BE2C (cell line): ENCODE measurements around the gene RBM44.

Source experiments
- DNase-seq: peaks from one replicate; pipeline ENCODE4 v3.0.0-alpha.2; 2020
- H3K27me3 ChIP-seq: fragments of 250-450 bp; sonication (Bioruptor Pico); 2 replicates; pipeline ENCODE4 v1.5.1; 2020; ENCODE audit warnings: mild to moderate bottlenecking
- H3K36me3 ChIP-seq: fragments of 250-450 bp; sonication (Bioruptor Pico); 2 replicates; pipeline ENCODE4 v1.5.1; 2020; ENCODE audit warnings: mild to moderate bottlenecking
- H3K4me1 ChIP-seq: fragments of 250-450 bp; sonication (Bioruptor Pico); 2 replicates; pipeline ENCODE4 v1.5.1; 2020
- H3K4me3 ChIP-seq: 2 replicates; pipeline ENCODE4 v1.5.1; 2011; ENCODE audit warnings: low read depth, low read length
- H3K9me3 ChIP-seq: fragments of 250-450 bp; sonication (Bioruptor Pico); 2 replicates; pipeline ENCODE4 v1.5.1; 2020
- CTCF ChIP-seq: IDR thresholded peaks from 2 replicates; pipeline ENCODE4 v1.5.1; 2012; ENCODE audit warnings: mild to moderate bottlenecking, low read depth, low read length

RBM44 gene

GRCh38 chr2:237883951-237884446, 85.4 kb downstream of the RBM44 start:
- peak; percentile 92 for DNase-seq
- Histone ChIP-seq H3K4me3 (no peak overlapping the region), H3K36me3 (0 out of 2 replicates have a peak, but pooled peaks cover 4% of the 10 kb centered on the region), H3K9me3 (no peaks in the 10 kb centered on the region), H3K27me3 (no peaks in the 10 kb centered on the region), H3K4me1 (peaks cover 45% of the 10 kb centered on the region)
- no peak for TF ChIP-seq CTCF

- no peak for TF ChIP-seq CTCF
- no peak overlapping the region for H3K4me3 ChIP-seq
- H3K4me1 ChIP-seq = peaks cover 43% of the 10 kb centered on the region
- DNase-seq = no peak
- H3K9me3 ChIP-seq = no peaks in the 10 kb centered on the region
- H3K27me3 ChIP-seq = no peaks in the 10 kb centered on the region
- H3K36me3 ChIP-seq = 0 out of 2 replicates have a peak, but pooled peaks cover 4% of the 10 kb centered on the region
Measured at GRCh38 chr2:237884681-237885080, 86.1 kb downstream of the RBM44 start.

GRCh38 chr2:237885111-237885930, 86.7 kb downstream of the RBM44 start:
- H3K9me3 ChIP-seq = no peaks in the 10 kb centered on the region
- 0 out of 2 replicates have a peak, but pooled peaks cover 4% of the 10 kb centered on the region for H3K36me3 ChIP-seq
- no peak for DNase-seq
- TF ChIP-seq CTCF = no peak
- peak overlapping the region; percentile 18; the same call in 1 of the 2 replicates for H3K4me3 ChIP-seq
- H3K27me3 ChIP-seq = no peaks in the 10 kb centered on the region
- H3K4me1 ChIP-seq = peaks cover 43% of the 10 kb centered on the region

GRCh38 chr2:237885931-237886684, 87.5 kb downstream of the RBM44 start:
- H3K4me1 ChIP-seq = peaks cover 43% of the 10 kb centered on the region

GRCh38 chr2:237886685-237887481, 88.3 kb downstream of the RBM44 start:
- peak; percentile 97 for DNase-seq
- TF ChIP-seq CTCF = no peak
- Histone ChIP-seq H3K4me3 (peak overlapping the region; percentile 18; the same call in 1 of the 2 replicates), H3K4me1 (peaks cover 43% of the 10 kb centered on the region), H3K27me3 (no peaks in the 10 kb centered on the region), H3K36me3 (0 out of 2 replicates have a peak, but pooled peaks cover 4% of the 10 kb centered on the region), H3K9me3 (no peaks in the 10 kb centered on the region)

More at GRCh38 chr2:237885931-237886684, 87.5 kb downstream of the RBM44 start:
- H3K36me3 ChIP-seq = 0 out of 2 replicates have a peak, but pooled peaks cover 4% of the 10 kb centered on the region
- no peaks in the 10 kb centered on the region for H3K9me3 ChIP-seq
- H3K4me3 ChIP-seq = peak overlapping the region; percentile 18; the same call in 1 of the 2 replicates
- TF ChIP-seq CTCF = no peak
- DNase-seq = peak; percentile 83
- H3K27me3 ChIP-seq = no peaks in the 10 kb centered on the region
